Putamen (tissue), 1 donor: ENCODE data around the gene SLC66A2.
A peak's percentile ranks its signal among the peaks of the same experiment; 100 is the strongest.

ENCODE experiments used
- DNase-seq: peaks from one replicate; pipeline ENCODE4 v3.0.0-alpha.2; 2016; ENCODE audit warnings: low spot score

The SLC66A2 gene

GRCh38 chr18:79919089-79919488 lies 32.4 kb downstream of the SLC66A2 start:
- DNase-seq = no peak

GRCh38 chr18:79918615-79919011 lies 32.8 kb downstream of the SLC66A2 start:
- no peak for DNase-seq

GRCh38 chr18:79917853-79918614 lies 33.4 kb downstream of the SLC66A2 start:
- no peak for DNase-seq

- DNase-seq = no peak
Observed at GRCh38 chr18:79917169-79917852, 34.1 kb downstream of the SLC66A2 start.

GRCh38 chr18:79916546-79917168 lies 34.8 kb downstream of the SLC66A2 start:
- DNase-seq = no peak

GRCh38 chr18:79916128-79916494 lies 35.3 kb downstream of the SLC66A2 start:
- no peak for DNase-seq

GRCh38 chr18:79915161-79916127 lies 36.0 kb downstream of the SLC66A2 start:
- DNase-seq = no peak

GRCh38 chr18:79914614-79915160 lies 36.8 kb downstream of the SLC66A2 start:
- DNase-seq = no peak

- peak; percentile 82 for DNase-seq
Observed at GRCh38 chr18:79912994-79913831, 38.2 kb downstream of the SLC66A2 start.

- DNase-seq = peak; percentile 73
Observed at GRCh38 chr18:79912409-79912991, 39.0 kb downstream of the SLC66A2 start.

GRCh38 chr18:79911344-79912270 lies 39.8 kb downstream of the SLC66A2 start:
- DNase-seq = no peak

GRCh38 chr18:79910563-79911343 lies 40.7 kb downstream of the SLC66A2 start:
- no peak for DNase-seq

- no peak for DNase-seq
Observed at GRCh38 chr18:79906706-79907105, 44.7 kb downstream of the SLC66A2 start.

GRCh38 chr18:79905993-79906392 lies 45.5 kb downstream of the SLC66A2 start:
- no peak for DNase-seq

GRCh38 chr18:79905389-79905911 lies 46.0 kb downstream of the SLC66A2 start:
- no peak for DNase-seq

- no peak for DNase-seq
Observed at GRCh38 chr18:79904357-79905147, 46.9 kb downstream of the SLC66A2 start.

- no peak for DNase-seq
Observed at GRCh38 chr18:79903787-79904356, 47.6 kb downstream of the SLC66A2 start.
